Measurements from ENCODE around the gene ASIC4. TPM values are rescaled to one million over a fixed set of nuclear protein-coding genes. Genes with fewer than 3 reads are reported as not detected.

The ASIC4 gene
- polyA plus RNA-seq, 1 experiment = 0.09 TPM

DNA sequence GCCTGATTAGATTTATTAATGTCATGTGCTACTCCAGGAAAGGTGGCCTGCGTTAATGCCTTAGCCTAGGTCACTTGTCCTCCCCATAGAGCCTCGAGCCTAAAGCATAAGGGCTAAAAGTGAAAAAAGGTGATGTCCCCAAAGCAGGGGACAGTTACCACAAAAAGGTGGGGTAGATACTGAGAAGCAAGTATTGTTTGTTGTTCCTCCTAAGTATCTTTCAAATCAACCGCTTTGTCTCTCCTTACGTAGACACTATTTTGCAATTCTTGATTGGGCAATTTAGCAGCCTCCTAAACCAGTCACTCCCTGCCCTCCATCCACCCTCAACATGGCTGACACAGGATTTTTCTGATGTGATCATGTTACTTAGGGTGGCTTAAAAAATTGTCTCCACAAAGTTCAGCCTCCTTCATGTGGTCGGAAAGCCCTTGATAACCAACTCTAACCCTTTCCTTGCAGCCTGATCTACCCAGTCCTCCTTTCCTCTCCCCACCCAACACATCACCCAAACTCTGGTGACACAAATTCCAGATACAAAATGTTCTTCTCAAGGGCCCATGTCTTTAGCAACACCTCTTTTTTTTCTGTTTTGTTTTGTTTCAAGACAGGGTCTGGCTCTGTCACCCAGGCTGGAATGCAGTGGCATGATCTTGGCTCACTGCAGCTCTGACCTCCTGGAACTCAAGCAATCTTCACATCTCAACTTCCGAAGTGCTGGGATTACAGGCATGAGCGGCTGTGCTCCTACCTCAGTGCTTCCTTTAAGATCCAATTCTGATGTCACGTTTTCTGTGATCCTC, 64.7 kb downstream of the ASIC4 start:
- ChIA-PET CTCF (interaction anchor here (0.6 to 3.9 kb wide), 2 partner anchors 18 to 63 kb away, joined by 3 to 12 read pairs; no protein-coding TSS in a partner anchor), POLR2A (no interaction called here)
- Histone ChIP-seq H3K4me3 (ENCODE audit: low read depth, low read length) (no peak overlapping the region), H3K36me3 (ENCODE audit: control insufficient read depth, insufficient read depth, low read length) (no peaks in the 10 kb centered on the region), H3K27me3 (ENCODE audit: control insufficient read depth, insufficient read depth, low read length) (peaks cover 10% of the 10 kb centered on the region)
- TF ChIP-seq CTCF (IDR thresholded peaks at IDR 0.05; ENCODE audit: insufficient read depth, low read depth, low read length) = no peak
- no peak for DNase-seq (ENCODE audit: low read depth)

DNA sequence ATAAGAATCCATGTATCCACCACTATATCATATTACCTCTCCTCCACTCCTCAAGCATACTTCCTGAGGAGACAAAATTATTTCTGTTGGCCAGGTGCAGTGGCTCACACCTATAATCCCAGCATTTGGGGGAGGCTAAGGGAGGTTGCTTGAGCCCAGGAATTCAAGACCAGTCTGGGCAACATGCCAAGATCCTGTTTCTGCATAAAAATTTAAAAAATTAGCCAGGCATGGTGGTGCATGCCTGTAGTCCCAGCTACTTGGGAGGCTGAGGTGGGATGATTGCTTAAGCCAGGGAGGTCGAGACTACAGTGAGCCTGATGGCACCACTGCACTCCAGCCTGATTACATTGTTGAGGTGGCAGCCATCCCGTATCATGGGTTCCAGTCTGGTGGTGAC, 67.1 kb downstream of the ASIC4 start:
- no peak for TF ChIP-seq CTCF (IDR thresholded peaks at IDR 0.05; ENCODE audit: insufficient read depth, low read depth, low read length)
- Histone ChIP-seq H3K36me3 (ENCODE audit: control insufficient read depth, insufficient read depth, low read length) (no peaks in the 10 kb centered on the region), H3K27me3 (ENCODE audit: control insufficient read depth, insufficient read depth, low read length) (peaks cover 11% of the 10 kb centered on the region), H3K4me3 (ENCODE audit: low read depth, low read length) (no peak overlapping the region)
- ChIA-PET POLR2A (interaction anchor here (0.7 kb wide), 1 partner anchor 15 kb away, joined by 3 read pairs; no protein-coding TSS in a partner anchor), CTCF (interaction anchor here (1.1 to 3.9 kb wide), 2 partner anchors 10 to 21 kb away, joined by 3 to 12 read pairs; partner anchors contain the start of gene OBSL1)
- no peak for DNase-seq (ENCODE audit: low read depth)

Small RNA genes within 50 kb of the gene (small RNA-seq; reads per million reads assigned to genes)
- gene MIR3132 (ENCODE audit: insufficient read length, low read depth, low replicate concordance) = not detected

Other genes starting within 250 kb of the ASIC4 start
- 45.0 and 57.3 TPM in 2 replicates for gene DNAJB2, start 235.1 kb upstream of the ASIC4 start, polyA plus RNA-seq (2011; rRNA removed)
- 3.2 and 7.0 TPM in 2 replicates for gene PTPRN, start 205.1 kb upstream of the ASIC4 start, polyA plus RNA-seq (2011; rRNA removed)
- gene RESP18, start 181.7 kb upstream of the ASIC4 start, polyA plus RNA-seq (2011; rRNA removed) = not detected in 2 replicates
- 69.2 and 134 TPM in 2 replicates for gene DNPEP, start 126.6 kb upstream of the ASIC4 start, polyA plus RNA-seq (2011; rRNA removed)
- 5.4 and 7.0 TPM in 2 replicates for gene DES, start 96.1 kb upstream of the ASIC4 start, polyA plus RNA-seq (2011; rRNA removed)
- gene SPEG, start 79.6 kb upstream of the ASIC4 start, polyA plus RNA-seq (2011; rRNA removed) = 47.0 and 69.9 TPM in 2 replicates
- 123 and 171 TPM in 2 replicates for gene GMPPA, start 15.6 kb upstream of the ASIC4 start, polyA plus RNA-seq (2011; rRNA removed)
- 65.0 and 119 TPM in 2 replicates for gene CHPF, start 29.3 kb downstream of the ASIC4 start, polyA plus RNA-seq (2011; rRNA removed)
- 2.5 and 4.0 TPM in 2 replicates for gene TMEM198, start 29.5 kb downstream of the ASIC4 start, polyA plus RNA-seq (2011; rRNA removed)
- 47.2 and 75.9 TPM in 2 replicates for gene OBSL1, start 57.1 kb downstream of the ASIC4 start, polyA plus RNA-seq (2011; rRNA removed)
- 0.94 and 1.5 TPM in 2 replicates for gene INHA, start 57.8 kb downstream of the ASIC4 start, polyA plus RNA-seq (2011; rRNA removed)
- gene STK11IP, start 83.4 kb downstream of the ASIC4 start, polyA plus RNA-seq (2011; rRNA removed) = 11.3 and 21.0 TPM in 2 replicates
- 7.6 and 12.1 TPM in 2 replicates for gene SLC4A3, start 113.1 kb downstream of the ASIC4 start, polyA plus RNA-seq (2011; rRNA removed)

Data from BJ (cell line).